PFSK-1 (cell line): ENCODE data around the gene CBL.

Experiments
- FOXP2 ChIP-seq: optimal IDR thresholded peaks from 2 replicates; pipeline ENCODE3; 2011; ENCODE audit warnings: borderline replicate concordance, control low read depth, inconsistent platforms; ENCODE audit not compliant: insufficient read depth; ENCODE audit errors: extremely low read length, extremely low read depth
- POLR2AphosphoS5 ChIP-seq: IDR thresholded peaks from 2 replicates; pipeline ENCODE4 v1.6.1; 2012; ENCODE audit warnings: low read depth, mild to moderate bottlenecking, control low read depth, low read length, moderate library complexity
- SIN3A ChIP-seq: IDR thresholded peaks from 2 replicates; pipeline ENCODE4 v1.6.1; 2012; ENCODE audit warnings: mild to moderate bottlenecking, low read length, moderate library complexity, borderline replicate concordance; ENCODE audit not compliant: insufficient read depth
- TAF1 ChIP-seq: IDR thresholded peaks from 2 replicates; pipeline ENCODE4 v1.6.1; 2012; ENCODE audit warnings: low read length, control low read depth, borderline replicate concordance; ENCODE audit not compliant: insufficient read depth
- TF ChIP-seq, protein P1 (sequence below), 2 experiments: IDR thresholded peaks; 2 replicates each; pipeline versions ENCODE4 v1.6.1 to v1.8.0; 2011 to 2012; ENCODE audit warnings: low read depth in 2 of 2, low read length in 2 of 2, control low read depth in 1 of 2, inconsistent platforms in 1 of 2, mild to moderate bottlenecking in 1 of 2, moderate library complexity in 1 of 2; ENCODE audit not compliant: insufficient read depth in 1 of 2

Gene CBL

DNA sequence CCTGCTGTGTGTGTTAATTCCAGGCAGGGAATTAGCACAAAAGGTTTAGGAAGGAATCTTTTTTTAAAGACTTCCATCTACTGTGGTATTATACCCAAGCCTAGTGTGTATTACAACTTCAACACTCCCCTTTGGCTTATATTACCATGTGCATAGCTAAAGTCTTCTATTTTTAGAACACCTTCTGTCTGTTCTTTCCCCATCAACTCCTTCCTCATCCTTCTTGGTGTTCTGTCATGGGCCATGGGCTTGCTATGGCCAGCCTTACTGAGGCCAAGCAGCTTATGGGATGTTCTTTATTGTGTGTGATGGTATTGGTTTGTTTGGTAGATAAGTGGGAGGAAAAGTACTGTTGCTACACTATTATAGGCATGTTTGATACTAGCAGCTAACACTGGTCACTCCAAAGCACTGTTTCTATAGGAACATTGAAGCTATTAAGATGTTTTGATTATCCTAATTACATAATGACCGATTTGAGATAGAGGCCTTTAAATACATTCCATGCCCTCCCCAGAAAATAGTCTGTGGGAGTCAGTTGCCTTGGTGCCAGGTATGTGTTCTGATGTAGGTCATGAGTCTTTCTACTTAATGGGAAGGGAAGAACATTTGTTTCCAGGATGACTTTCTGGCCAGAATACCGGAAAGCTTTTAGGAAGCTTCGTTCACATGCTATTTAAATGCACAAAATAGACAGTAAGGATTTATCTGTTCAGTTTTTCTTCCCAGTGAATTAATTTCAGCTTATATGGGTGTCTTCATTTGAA, 94.2 kb downstream of the CBL start:
- TF ChIP-seq SIN3A (no peak), POLR2AphosphoS5 (no peak), TAF1 (no peak), FOXP2 (no peak)
- TF ChIP-seq, protein P1, sequence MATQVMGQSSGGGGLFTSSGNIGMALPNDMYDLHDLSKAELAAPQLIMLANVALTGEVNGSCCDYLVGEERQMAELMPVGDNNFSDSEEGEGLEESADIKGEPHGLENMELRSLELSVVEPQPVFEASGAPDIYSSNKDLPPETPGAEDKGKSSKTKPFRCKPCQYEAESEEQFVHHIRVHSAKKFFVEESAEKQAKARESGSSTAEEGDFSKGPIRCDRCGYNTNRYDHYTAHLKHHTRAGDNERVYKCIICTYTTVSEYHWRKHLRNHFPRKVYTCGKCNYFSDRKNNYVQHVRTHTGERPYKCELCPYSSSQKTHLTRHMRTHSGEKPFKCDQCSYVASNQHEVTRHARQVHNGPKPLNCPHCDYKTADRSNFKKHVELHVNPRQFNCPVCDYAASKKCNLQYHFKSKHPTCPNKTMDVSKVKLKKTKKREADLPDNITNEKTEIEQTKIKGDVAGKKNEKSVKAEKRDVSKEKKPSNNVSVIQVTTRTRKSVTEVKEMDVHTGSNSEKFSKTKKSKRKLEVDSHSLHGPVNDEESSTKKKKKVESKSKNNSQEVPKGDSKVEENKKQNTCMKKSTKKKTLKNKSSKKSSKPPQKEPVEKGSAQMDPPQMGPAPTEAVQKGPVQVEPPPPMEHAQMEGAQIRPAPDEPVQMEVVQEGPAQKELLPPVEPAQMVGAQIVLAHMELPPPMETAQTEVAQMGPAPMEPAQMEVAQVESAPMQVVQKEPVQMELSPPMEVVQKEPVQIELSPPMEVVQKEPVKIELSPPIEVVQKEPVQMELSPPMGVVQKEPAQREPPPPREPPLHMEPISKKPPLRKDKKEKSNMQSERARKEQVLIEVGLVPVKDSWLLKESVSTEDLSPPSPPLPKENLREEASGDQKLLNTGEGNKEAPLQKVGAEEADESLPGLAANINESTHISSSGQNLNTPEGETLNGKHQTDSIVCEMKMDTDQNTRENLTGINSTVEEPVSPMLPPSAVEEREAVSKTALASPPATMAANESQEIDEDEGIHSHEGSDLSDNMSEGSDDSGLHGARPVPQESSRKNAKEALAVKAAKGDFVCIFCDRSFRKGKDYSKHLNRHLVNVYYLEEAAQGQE (IDR thresholded peaks at IDR 0.05; ENCODE audit: insufficient read depth in 1 of 2, low read depth in 2 of 2, low read length in 2 of 2): no peak

DNA sequence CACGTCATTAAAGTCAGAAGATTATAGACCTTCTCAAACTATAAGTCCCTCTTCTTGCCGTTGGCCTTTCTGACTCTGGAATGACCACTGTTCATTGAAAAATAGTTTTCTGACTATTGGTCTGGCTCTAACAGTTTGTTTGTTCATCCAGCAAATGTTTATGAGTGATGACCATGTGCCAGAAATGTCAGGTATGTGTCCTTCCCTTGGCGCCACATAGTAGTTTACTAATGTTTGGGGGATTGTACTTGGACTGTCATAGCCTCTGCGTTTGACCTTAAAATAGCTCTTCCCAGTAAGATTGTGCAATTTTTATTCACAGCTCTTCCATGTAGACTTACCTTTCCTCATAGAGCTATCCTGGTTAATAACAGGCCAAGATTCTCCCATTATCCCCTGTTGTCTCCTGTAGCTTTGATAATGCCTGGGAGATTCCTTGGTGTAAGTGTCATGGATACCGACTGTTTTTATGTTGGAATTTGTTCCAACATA, 97.1 kb downstream of the CBL start:
- TF ChIP-seq TAF1 (no peak), FOXP2 (no peak), SIN3A (no peak), POLR2AphosphoS5 (no peak)
- TF ChIP-seq, protein P1 (IDR thresholded peaks at IDR 0.05; ENCODE audit: insufficient read depth in 1 of 2, low read depth in 2 of 2, low read length in 2 of 2): no peak

DNA sequence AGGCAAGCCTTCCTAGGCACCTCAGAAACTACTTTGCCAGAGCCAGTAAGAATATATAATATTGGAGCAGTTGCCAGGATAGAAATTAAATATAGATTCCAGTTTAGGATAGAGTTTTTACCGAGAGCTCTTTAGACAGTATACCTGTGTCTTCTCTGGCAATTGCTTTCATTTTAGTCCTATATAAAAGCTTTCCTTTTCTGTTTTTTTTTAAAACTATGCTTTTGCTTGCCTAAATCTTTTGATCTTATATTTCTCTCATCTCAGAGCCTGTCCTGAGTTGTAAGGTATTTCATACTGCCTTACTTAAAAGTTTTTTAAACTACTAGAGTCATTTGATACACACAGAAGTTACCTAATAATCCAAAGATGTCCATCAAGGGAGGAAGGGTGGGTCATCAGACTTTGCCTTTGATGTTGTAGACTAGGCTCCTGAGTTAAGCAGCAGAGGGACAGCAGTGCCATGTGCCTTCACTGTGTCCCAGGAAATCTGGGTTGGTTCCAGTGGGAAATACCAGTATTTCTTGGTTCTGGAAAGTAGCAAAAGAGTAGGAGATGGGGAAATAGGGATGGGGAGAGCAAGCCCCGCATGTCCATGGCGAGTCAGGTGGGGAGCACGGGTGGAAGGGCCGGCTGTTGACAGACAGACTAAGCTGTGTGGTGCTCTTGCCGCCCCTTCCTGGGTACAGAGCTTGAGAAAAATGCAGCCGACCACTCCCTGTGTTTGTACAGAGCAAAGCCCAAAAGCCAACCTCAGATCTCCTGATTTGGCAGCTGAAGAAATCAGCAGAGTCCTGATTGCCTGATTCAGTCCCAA, 99.6 kb downstream of the CBL start:
- TF ChIP-seq TAF1 (no peak), SIN3A (no peak), POLR2AphosphoS5 (no peak), FOXP2 (no peak)
- TF ChIP-seq, protein P1 (IDR thresholded peaks at IDR 0.05; ENCODE audit: insufficient read depth in 1 of 2, low read depth in 2 of 2, low read length in 2 of 2): no peak

DNA sequence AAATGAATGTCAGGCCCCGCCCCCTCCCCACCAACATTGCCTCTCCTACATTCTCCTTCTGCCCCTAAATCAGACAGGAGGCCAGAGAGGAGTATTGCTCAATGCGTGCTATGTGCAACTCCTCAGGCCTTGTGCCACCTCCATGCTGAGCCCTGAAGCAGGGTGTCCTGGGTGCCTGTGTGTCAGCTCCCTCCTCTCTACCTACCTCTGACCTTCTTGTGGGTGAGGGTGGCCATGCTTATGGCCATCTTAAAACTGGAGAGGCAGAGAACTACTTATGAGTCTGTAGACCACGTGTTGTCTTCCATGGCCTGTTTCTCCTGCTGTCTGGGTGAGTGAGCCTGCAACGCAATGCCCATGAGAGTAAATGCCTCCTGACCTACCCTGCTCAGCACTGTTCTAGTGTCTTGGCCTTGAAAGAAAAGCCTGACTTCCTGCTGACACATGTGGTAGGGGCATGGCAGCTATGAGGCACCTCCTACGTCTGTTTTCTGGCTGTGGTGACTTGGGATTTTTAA, 100.3 kb downstream of the CBL start:
- TF ChIP-seq POLR2AphosphoS5 (no peak), TAF1 (no peak), FOXP2 (no peak), SIN3A (no peak)
- TF ChIP-seq, protein P1 (IDR thresholded peaks at IDR 0.05; ENCODE audit: insufficient read depth in 1 of 2, low read depth in 2 of 2, low read length in 2 of 2): no peak
